Nephron progenitor cell (in vitro differentiated cells): Measurements from ENCODE around the gene DDX39B.

ENCODE experiments used
- DNase-seq: peaks from one replicate; pipeline ENCODE4 v3.0.0; 2021
- H3K27ac Mint-ChIP-seq: 2 replicates; pipeline ENCODE4 v1.8.0; 2021; ENCODE audit warnings: mild to moderate bottlenecking, moderate library complexity, mixed read lengths
- H3K27me3 Mint-ChIP-seq: 2 replicates; pipeline ENCODE4 v1.8.0; 2021; ENCODE audit warnings: mild to moderate bottlenecking, low read depth, mixed read lengths; ENCODE audit not compliant: poor library complexity
- H3K36me3 Mint-ChIP-seq: 2 replicates; pipeline ENCODE4 v1.8.0; 2021; ENCODE audit warnings: low read depth, mixed read lengths
- H3K4me1 Mint-ChIP-seq: 2 replicates; pipeline ENCODE4 v1.8.0; 2021; ENCODE audit warnings: mixed read lengths
- H3K4me3 Mint-ChIP-seq: 2 replicates; pipeline ENCODE4 v1.8.0; 2021; ENCODE audit warnings: mild to moderate bottlenecking, moderate library complexity, mixed read lengths
- H3K9me3 Mint-ChIP-seq: 2 replicates; pipeline ENCODE4 v1.8.0; 2021; ENCODE audit warnings: mild to moderate bottlenecking, moderate library complexity, mixed read lengths
- TF ChIP-seq, protein P1 (sequence below): fragments of 200-600 bp; sonication (generic); IDR thresholded peaks from 2 replicates; pipeline ENCODE4 v1.5.0; 2021; ENCODE audit warnings: antibody characterized with exemption

The DDX39B gene

DNA sequence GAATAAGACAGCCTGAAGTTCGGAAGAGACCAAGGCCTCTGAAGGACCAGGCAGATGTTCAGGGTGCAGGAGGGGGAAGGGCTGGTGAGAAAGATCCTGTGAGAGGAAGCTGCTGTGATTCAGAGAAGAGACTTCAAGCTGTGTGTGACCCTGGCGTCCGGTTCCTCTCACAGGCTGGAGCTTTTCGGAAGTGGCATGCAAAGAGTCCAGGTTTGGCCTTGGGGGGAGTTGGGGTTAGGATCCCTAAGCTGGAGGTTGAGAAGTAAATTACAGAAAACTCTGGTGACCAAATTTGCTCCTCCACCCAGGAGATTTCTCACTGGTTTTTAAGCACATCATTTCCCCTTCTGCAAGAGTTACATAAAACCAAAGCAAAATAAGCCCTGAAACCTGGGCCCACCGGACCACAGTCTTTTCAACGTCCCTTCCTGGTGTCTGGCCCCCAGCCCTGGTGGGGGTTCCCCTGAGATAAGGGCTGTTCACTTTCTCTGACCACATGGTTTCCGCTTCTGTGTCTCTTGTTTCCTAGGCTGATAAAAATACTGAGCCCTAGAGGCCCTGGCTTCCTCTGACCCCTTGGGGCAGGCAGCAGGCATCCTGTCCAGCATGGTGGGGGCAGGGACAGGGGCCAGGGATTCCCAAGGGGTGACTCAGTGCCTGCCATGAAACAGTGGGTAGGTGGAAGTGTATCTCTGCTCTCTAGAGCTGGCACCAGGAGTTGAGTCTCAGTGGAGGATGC is 18.3 kb upstream of the DDX39B start:
- no peak for DNase-seq
- Mint-ChIP-seq H3K4me3 (no peak overlapping the region), H3K27me3 (peaks cover 4% of the 10 kb centered on the region), H3K36me3 (peaks cover 32% of the 10 kb centered on the region), H3K27ac (peak overlapping the region; percentile 93), H3K4me1 (peaks cover 36% of the 10 kb centered on the region), H3K9me3 (no peaks in the 10 kb centered on the region)
- TF ChIP-seq, protein P1, sequence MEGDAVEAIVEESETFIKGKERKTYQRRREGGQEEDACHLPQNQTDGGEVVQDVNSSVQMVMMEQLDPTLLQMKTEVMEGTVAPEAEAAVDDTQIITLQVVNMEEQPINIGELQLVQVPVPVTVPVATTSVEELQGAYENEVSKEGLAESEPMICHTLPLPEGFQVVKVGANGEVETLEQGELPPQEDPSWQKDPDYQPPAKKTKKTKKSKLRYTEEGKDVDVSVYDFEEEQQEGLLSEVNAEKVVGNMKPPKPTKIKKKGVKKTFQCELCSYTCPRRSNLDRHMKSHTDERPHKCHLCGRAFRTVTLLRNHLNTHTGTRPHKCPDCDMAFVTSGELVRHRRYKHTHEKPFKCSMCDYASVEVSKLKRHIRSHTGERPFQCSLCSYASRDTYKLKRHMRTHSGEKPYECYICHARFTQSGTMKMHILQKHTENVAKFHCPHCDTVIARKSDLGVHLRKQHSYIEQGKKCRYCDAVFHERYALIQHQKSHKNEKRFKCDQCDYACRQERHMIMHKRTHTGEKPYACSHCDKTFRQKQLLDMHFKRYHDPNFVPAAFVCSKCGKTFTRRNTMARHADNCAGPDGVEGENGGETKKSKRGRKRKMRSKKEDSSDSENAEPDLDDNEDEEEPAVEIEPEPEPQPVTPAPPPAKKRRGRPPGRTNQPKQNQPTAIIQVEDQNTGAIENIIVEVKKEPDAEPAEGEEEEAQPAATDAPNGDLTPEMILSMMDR = no peak

GRCh38 chr6:31559606-31559957 is 17.8 kb upstream of the DDX39B start:
- peaks cover 31% of the 10 kb centered on the region for H3K4me1 Mint-ChIP-seq
- no peaks in the 10 kb centered on the region for H3K9me3 Mint-ChIP-seq
- H3K27ac Mint-ChIP-seq = peak overlapping the region; percentile 93
- no peak for DNase-seq
- H3K27me3 Mint-ChIP-seq = peaks cover 4% of the 10 kb centered on the region
- TF ChIP-seq, protein P1 = no peak
- H3K36me3 Mint-ChIP-seq = peaks cover 35% of the 10 kb centered on the region
- H3K4me3 Mint-ChIP-seq = no peak overlapping the region

- TF ChIP-seq, protein P1 = no peak
- H3K27ac Mint-ChIP-seq = peak overlapping the region; percentile 93
- no peak for DNase-seq
- H3K4me1 Mint-ChIP-seq = peaks cover 28% of the 10 kb centered on the region
- H3K9me3 Mint-ChIP-seq = no peaks in the 10 kb centered on the region
- no peak overlapping the region for H3K4me3 Mint-ChIP-seq
- peaks cover 3% of the 10 kb centered on the region for H3K27me3 Mint-ChIP-seq
- peaks cover 38% of the 10 kb centered on the region for H3K36me3 Mint-ChIP-seq
Measured at GRCh38 chr6:31558631-31559500, 17.1 kb upstream of the DDX39B start.

DNA sequence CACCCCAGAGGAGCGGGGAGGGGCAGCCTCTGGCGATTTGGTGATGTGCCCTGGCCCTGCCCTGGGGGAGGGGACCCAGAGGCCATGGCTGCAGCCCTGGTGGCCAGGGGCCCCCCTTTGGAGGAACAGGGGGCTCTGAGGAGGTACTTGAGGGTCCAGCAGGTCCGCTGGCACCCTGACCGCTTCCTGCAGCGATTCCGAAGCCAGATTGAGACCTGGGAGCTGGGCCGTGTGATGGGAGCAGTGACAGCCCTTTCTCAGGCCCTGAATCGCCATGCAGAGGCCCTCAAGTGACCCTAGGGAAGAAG is 16.5 kb upstream of the DDX39B start:
- H3K4me1 Mint-ChIP-seq = peaks cover 25% of the 10 kb centered on the region
- no peak overlapping the region for H3K27ac Mint-ChIP-seq
- TF ChIP-seq, protein P1 = no peak
- no peaks in the 10 kb centered on the region for H3K9me3 Mint-ChIP-seq
- DNase-seq = no peak
- no peaks in the 10 kb centered on the region for H3K27me3 Mint-ChIP-seq
- peaks cover 40% of the 10 kb centered on the region for H3K36me3 Mint-ChIP-seq
- no peak overlapping the region for H3K4me3 Mint-ChIP-seq

- no peak overlapping the region for H3K27ac Mint-ChIP-seq
- H3K36me3 Mint-ChIP-seq = peaks cover 42% of the 10 kb centered on the region
- no peaks in the 10 kb centered on the region for H3K27me3 Mint-ChIP-seq
- no peak overlapping the region for H3K4me3 Mint-ChIP-seq
- TF ChIP-seq, protein P1 = no peak
- peaks cover 25% of the 10 kb centered on the region for H3K4me1 Mint-ChIP-seq
- DNase-seq = no peak
- no peaks in the 10 kb centered on the region for H3K9me3 Mint-ChIP-seq
Measured at GRCh38 chr6:31557443-31558317, 15.9 kb upstream of the DDX39B start.
